GM18951 (cell line): Measurements from ENCODE around the gene MRTO4.
"Not testable (repeated sequence)": the region's sequence is repeated elsewhere in the genome, so short reads cannot be mapped to it uniquely, and the experiment has no call there.

Experiments
- POLR2A ChIP-seq: IDR thresholded peaks from 4 replicates; pipeline ENCODE4 v1.6.1; 2011; ENCODE audit warnings: mild to moderate bottlenecking; ENCODE audit not compliant: insufficient read length, insufficient read depth; ENCODE audit errors: extremely low read depth
- in situ Hi-C: fragments of 300-500 bp; cut with MboI; formaldehyde crosslinking; loops from one replicate; pipeline ENCODE4 v1.12.0; 2022; ENCODE audit warnings: low sequenced_read_pairs, mixed read lengths, inconsistent platforms; ENCODE audit not compliant: unreplicated experiment

The MRTO4 gene

DNA sequence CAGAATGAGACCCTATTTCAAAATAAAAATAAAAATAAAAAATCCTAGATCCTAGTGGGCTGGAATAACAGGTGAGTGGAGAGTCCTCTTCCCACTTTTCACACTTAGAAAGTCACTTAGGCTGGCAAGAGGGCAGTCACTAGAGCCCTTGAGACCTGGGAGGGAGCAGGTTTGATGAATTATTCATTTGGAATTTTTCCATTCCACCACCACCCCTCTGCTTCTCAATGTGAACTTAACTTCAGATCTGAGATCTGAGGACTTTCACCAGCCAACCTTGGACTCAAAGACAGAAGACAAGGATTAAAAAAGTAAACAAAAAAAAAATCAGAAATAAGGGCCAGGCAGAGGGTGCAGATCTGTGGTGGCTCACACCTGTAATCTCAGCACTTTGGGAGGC is 20.5 kb downstream of the MRTO4 start:
- TF ChIP-seq POLR2A: no peak
- in situ Hi-C loops: no loop called here

DNA sequence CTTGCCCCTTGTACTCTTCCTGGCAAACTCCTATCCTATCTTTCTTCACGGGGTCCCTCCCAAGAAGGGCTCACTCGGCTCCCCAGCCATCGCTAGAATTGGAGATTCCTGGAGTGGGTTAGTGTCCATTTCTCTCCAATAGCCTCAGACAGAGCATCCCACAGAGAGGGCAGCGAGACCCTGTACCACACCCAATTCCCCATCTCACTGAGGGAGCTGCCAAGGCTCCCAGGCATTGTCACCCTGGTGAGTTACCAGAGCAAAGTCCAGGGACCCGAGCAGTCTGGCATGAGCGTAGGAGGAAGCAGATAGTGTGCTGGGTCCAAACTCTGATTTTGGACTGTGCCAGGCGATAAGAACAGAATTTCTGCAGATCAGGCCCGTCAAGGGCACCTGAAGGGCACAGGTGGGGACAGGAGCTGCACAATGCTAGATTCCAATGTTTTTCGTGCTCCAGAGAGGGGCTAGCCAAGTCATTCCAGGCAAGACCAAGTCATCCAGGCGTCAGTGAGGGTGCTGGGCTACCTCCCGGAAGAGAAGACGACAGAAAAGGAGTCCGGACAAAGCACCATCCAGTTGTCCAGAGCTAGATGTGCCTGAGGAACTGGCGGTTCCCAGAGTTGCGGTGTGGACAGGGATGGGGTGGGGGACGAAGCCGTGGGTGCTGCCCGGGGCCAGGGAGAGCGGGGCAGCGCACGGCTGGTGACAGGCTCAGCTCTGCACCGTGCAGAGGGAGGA is 21.7 kb downstream of the MRTO4 start:
- in situ Hi-C loops: no loop called here
- no peak for TF ChIP-seq POLR2A

DNA sequence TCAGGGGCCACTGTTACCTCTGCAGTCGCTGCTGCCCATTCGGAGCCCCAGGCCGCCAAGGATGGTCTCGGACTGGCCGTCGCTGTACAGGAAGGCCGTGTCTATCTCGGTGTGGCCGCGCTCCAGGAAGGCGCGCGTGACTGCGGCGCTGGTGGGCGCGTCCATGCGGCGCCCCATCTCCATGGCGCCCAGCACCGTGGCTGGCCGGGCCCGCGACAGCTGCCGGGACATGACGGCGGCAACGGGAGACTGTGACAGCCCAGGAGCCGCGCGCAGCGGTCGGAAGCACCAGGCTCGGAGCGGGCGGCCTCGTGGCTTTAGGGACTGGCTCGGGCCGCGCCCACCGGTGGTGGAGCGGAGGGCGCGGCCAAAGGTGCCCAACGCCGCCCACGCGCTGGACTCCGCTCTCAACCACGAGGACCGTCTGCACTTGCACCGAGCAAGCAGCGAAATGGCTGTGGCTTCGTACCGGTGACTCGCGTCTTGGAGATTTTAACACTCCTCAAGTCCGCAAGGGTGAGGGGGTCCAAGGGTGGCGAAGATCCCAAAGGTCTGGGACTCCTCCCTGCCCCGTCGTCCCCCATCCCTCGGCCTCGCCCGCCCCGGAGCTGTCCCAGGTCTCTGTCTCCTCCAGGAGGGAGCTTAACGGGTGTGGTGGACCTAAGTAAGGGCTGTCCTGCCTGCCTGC is 22.4 kb downstream of the MRTO4 start:
- in situ Hi-C loops: not testable (repeated sequence)

DNA sequence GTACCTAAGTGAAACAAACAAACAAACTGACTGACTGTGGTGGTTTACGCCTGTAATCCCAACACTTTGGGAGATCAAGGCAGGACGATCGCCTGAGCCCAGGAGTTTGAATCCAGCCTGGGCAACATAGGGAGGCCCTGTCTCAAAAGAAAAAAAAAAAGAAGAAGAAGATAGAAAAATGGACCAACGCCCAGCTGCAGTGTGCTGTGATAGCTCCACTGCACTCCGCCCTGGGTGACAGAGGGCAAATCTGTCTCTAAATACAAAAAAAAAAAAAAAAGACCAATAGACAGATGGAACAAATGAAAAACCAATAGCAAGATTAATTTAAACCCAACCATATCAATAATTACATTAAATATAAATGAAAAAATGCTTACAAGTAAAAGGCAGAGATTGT is 23.0 kb downstream of the MRTO4 start:
- in situ Hi-C loops: no loop called here

DNA sequence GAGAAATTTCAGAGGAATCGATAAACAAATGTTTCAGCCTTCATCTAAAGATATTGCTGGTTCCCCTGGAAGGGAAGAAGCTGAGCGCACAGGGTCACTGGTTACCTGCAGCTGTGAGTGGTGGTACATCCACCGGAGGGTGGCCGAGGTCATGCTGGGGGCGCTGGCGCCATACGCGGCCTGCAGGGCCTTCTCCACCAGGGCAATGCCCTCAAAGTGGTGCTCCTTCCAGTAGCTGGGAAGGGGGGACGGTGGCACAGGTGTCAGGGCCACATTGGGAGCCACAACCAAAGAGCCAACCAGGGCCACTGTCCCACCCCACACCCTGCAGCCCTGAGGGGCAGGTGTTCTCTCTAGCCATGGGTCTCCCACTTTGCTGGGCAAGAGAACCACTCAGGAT is 32.3 kb downstream of the MRTO4 start:
- in situ Hi-C loops: no loop called here
- TF ChIP-seq POLR2A: no peak

More for the DNA sequence above, 23.0 kb downstream of the MRTO4 start:
- TF ChIP-seq POLR2A: no peak

DNA sequence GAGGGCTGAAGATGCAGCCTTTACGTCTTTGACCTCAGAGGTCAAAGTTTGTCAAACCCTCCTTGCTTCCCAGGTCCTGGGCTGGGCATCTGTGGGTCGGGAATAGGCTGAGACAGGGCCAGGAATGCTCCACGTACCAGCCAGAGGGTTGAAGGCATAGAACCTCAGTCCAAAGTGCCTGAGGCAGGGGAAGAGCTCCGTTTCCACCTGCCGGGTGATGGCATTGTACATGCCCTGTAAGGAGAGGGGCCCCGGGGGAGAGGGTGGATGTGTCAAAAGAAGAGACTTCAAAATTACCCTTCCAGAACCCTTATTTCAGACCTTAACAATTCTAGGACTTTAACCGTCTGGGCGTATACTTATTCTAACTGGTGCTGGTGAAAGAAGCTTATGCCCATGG is 33.3 kb downstream of the MRTO4 start:
- in situ Hi-C loops: no loop called here
- no peak for TF ChIP-seq POLR2A

DNA sequence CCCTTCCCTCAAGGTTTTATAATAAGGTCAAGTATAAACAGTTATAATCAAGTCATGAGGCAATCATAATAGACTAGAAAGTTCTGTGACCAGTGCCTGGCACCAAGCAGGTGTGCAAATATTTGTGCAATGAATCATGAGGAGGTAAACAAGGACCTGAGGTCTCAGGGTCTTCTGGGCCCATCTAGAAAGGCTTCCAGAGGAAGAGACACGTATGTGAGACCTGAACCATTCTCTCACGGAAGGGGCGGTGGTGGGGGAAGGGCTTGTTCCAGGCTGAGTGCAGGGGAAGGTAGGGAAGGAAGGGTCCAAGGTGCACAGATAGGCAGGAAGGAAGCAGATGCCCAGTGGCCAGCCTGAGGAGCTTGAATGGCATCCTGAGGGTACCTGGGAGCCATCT is 33.8 kb downstream of the MRTO4 start:
- in situ Hi-C loops: not testable (repeated sequence)

DNA sequence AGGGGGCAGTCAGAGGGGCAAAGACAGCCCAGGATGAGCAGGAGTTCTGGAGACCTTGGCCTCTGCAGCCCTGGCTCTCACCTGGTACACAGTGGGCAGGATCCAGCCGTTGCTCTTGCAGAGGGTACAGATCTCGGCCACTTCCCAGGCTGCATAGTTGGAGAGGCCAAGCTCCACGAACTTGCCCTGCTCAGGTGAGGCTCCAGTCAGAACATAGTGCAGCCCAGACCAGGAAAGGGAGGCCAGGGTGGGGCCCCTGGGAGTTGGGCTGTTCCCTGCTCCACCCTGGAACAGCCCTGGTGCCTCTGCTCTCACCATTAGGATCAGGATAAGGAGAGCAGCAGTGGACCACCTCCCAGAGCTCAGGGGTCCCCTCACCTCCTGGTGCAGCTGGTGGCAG is 34.2 kb downstream of the MRTO4 start:
- in situ Hi-C loops: not testable (repeated sequence)

DNA sequence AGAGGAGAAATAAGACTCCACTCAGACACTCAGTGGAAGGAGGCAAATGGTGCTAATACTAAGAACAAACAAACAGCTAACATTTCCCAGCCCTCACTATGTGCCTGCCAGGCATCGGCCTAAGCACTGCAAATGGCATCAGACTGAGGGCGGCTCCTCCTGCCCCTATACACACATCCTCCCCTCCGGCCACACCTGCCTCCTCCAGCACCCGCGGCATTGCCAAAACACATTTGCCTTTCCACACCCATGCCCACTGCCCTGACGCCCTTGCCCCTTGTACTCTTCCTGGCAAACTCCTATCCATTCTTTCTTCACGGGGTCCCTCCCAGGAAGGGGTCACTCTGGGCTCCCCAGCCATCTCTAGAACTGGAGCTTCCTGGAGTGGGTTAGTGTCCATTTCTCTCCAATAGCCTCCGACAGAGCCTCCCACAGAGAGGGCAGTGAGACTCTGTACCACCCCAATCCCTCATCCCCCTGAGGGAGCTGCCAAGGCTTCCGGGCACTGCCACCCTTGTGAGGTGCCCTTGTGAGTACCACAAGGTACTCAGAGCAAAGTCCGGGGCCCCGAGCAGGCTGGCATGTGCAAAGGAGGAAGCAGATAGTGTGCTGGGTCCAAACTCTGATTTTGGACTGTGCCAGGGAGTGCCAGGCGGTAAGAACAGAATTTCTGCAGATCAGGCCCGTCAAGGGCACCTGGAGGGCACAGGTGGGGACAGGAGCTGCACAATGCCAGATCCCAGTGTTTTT is 36.0 kb downstream of the MRTO4 start:
- in situ Hi-C loops: no loop called here
- no peak for TF ChIP-seq POLR2A

DNA sequence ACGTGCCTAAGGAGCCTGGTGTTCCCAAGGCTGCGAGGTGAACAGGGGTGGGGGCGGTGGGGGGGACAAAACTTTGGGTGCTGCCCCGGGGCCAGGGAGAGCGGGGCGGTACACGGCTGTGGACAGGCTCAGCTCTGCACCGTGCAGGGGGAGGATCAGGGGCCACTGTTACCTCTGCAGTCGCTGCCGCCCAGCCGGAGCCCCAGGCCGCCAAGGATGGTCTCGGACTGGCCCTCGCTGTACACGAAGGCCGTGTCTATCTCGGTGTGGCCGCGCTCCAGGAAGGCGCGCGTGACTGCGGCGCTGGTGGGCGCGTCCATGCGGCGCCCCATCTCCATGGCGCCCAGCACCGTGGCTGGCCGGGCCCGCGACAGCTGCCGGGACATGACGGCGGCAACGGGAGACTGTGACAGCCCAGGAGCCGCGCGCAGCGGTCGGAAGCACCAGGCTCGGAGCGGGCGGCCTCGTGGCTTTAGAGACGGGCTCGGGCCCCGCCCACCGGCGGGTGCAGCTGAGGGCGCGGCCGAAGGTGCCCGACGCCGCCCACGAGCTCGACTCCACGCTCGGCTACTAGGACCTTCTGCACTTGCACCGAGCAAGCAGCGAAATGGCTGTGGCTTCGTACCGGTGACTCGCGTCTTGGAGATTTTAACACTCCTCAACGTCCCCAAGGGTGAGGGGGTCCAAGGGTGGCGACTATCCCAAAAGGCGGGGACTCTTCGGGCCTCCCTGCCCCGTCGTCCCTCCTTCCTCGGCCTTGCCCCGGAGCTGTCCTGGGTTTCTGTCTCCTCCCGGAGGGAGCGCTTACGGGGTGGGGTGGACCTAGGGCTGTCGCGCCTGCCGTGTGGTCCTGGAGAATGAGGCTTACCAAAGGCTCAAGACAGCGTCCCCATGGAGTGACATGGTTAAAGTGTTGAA is 37.0 kb downstream of the MRTO4 start, which contains the start of gene AKR7A3:
AKR7A3 (minus strand) TSS at position 447 of the 918 bp plus-strand sequence; CDS start at position 386, 61 bp downstream.
- in situ Hi-C loops: not testable (repeated sequence)

DNA sequence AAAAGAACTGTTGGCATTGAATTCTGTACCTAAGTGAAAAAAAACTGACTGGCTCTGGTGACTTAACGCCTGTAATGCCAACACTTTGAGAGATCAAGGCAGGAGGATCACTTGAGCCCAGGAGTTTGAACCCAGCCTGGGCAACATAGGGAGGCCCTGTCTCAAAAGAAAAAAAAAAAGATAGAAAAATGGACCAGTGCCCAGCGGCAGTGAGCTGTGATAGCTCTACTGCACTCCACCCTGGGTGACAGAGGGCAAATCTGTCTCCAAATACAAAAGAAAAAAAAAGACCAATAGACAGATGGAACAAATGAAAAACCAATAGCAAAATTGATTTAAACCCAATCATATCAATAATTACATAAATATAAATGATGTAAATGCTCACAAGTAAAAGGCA is 37.6 kb downstream of the MRTO4 start:
- in situ Hi-C loops: no loop called here
- no peak for TF ChIP-seq POLR2A

DNA sequence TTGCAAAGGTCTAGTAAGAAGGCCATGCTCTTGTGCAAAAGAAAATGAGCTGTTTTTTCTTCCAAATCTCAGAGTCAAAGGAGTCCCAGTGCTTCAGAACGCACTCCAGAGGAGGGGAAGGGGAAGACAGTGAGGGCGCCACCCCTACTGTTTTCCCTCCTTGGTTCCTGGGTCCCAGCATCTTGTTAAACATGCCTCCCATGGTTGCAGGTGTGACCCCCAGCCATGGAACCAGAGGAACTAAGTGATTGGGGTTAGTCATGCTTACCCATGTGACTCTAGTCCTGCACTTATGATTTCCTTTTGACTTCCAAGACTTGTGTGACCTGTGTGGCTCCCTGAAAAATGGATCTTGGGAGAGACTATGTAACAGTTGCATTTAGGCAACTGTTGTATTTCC is 43.0 kb downstream of the MRTO4 start:
- in situ Hi-C loops: no loop called here
- TF ChIP-seq POLR2A: no peak

DNA sequence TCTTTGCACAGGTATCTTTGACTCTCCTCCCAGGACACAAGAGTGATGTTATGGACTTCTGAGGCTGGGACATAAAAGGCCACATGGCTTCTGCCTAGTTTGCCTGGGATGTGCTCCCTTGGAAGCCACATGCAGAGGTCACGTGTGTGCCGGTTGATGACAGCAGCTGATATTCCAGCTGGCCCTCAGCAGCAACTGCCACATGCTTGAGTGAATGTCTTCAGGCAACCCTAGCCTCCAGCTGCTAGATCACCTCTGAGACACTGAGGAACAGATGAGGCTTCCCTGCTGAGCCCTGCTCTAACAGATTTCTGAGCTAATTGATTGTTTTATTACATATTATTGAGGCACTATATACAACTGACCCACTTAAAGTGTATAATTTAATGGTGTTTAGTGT is 48.6 kb downstream of the MRTO4 start:
- TF ChIP-seq POLR2A: no peak

DNA sequence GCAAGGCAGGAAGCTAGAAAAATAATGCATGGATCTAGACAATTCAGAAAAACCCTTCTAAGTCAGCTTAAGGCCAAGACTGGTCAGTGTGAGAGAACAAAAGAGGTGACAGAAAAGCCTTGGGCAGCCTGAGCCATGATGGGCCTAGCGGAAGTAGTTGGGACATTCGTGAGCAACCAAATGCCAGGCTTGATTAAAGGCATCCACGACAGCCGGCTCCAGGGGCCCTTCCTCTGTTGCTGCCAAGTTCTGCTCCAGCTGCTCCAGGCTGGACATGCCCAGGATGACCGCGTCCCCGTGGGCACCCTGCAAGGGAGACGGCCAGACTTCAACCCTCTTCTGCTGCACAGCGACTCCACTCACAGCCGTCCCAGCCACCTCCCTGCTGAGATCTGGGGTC is 52.5 kb downstream of the MRTO4 start:
- in situ Hi-C loops: not testable (repeated sequence)

More for the DNA sequence above, 48.6 kb downstream of the MRTO4 start:
- in situ Hi-C loops: no loop called here
